HG03066 (cell line): ENCODE results near the gene RXRB.

Source experiments
- ATAC-seq: cut with Tn5 transposase; IDR thresholded peaks from one replicate; pipeline ENCODE4 v1.9.1; 2021; ENCODE audit warnings: low read depth; ENCODE audit not compliant: unreplicated experiment

Gene RXRB

DNA sequence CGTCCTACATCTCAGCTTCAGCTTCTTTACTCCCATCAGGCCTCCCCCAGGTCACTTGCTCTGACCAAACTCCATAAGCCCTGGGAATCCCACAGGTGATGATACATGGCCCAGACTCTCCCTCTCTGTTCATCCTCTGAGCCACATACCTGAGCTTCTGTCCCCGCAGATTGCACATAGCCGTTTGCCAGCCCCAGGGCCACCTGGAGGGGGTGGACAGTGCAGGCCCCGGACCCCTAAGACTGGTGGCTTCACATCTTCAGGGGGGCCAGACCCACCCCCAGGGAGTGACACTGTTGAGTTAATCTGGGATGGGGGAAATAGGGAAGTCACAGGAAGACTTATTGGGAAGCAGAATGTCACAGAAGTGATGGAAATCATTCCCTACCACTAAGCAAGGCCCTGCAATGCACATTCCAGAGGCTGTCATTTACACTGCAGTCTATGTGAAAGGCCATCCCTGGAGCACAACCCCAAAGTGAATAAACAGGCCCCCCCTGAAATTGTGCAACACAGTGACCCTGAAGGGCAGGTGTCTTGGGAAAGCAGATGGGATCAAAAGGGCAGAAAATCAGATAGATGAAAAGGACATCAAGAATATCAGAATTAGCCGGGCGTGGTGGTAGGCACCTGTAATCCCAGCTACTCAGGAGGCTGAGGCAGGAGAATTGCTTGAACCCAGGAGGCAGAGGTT, 2.2 kb downstream of the RXRB start:
- ATAC-seq = no peak

- ATAC-seq = no peak
Observed at GRCh38 chr6:33197431-33198048, 2.9 kb downstream of the RXRB start.

GRCh38 chr6:33195304-33196165, 4.9 kb downstream of the RXRB start:
- no peak for ATAC-seq

- ATAC-seq = no peak
Observed at GRCh38 chr6:33194431-33194979, 6.0 kb downstream of the RXRB start.

DNA sequence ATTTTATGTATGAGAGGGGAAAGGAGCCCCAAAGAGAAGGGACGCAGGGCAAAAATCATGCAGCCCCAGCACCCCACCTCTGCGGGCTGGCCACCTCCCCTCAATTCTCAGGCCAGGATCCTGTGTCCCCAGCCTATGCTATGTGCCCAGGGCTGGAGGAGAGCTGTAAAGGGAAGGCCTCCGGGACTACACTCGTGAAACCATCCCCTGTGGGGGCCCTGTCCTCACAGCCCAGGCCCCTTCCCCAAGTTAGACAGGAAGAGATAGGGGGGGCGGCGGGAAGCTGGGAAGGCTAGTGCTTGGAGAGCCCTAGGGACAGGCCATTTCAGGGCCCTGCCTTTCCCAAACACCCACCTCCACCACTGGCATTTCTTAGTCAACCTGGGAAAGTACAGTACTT, 6.8 kb downstream of the RXRB start:
- no peak for ATAC-seq

DNA sequence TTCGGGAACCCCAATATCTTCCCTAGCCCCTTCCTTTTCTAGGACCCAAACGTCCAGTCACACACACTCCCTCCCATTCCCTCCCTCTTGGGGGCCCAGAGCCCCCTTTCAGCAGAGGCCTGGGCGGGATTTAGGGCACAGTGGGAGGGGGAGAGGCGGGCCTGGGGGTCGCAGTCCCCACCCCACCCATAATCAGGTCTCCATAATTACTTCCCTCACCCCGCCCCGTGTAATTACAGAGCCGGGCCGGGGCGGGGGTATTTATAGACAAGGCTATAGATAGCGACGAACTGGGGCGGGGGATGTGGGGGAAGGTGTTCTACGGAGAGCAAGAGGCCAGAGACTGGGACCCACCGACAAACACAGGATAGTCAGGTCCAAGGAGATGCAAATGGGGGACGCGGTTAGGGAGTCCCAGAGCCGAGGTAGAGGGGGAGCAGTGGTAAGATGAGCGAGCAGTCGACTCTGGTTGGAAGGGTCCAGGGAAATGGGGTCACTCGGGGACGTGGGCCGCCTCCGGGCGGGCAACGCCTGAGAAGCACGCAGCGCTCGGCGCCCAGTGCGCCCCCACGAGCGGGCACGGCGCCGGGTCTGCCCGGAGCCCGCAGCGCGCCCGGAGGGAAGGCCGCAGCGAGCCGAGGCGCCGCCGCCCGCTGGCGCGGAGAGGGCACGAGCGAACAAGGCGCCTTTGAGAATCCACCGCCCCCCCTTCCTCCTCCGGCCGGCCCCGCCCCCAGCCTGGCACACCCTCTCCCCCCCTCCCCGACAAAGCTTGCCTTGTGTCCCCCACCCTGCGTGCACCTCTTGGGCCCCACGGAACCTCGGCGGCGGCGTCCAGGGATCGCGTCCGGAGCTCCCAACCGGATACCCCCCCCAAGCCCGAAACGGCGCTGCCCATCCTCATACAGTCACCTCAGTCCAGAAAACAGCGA, 7.5 kb downstream of the RXRB start:
- ATAC-seq = no peak

DNA sequence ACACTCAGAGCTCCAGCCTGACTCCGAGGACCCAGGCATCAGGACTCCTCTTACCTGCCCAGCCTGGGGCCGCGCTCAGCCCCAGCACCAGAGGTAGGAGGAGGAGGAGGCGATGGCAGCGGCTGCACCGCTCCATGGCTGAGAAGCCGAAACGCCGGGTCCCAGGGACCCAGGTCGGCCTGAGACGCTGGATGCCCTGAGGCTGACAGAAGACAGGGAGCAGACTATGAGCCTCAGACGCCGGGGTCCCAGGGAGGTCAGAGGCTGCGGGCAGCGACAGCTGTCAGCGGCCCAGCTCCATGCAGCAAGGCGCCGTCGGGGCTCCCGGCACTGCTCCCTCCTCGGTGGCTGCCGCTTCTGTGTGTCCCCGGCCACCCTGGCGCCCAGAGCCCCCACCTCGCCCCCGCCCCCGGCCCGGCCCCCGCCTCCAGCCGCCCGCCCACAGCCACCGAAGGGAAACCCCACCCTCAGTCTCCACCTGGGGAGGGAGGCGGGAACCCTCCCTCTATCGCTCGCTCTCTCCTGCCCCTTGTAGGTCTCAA, 8.3 kb downstream of the RXRB start, which contains the start of gene COL11A2:
TSS of gene COL11A2 (minus strand) at position 363 of the 542 bp plus-strand sequence. CDS start at position 136, 227 bp downstream.
- ATAC-seq = no peak

DNA sequence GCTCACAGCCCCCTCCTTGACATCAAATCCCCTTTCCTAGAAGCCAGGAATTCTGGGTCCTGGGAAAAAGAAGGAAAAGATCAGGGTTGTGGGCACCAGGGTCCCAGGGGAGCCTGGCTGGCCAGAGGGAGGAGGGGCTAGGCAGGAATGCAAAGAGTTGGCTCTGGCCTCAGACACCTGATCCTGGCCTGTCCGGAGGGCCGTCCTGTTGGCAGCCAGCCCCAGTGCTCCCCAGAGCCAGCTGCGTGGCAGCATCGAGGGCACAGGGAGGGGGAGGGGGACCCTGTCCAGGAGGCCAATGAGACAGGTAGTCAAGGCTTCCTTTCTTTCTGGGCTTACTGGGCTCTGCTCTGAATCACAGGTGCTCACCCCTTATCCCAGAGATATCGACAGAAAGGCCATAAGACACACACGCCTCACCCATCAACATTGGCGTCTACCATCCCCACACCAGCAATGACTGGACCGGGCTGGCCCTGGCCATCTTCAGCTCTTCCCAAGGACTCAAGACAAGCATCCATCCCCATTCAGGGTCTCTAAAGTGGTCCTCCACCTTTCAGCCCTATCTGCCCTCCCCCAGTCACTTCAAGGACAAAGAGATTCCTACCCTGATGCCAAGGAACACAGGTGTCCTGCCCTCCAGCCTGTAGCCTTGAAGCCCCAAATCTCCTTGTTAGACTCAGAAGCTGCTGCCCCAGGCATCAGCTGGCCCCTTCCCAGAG, 8.9 kb downstream of the RXRB start:
- no peak for ATAC-seq

- no peak for ATAC-seq
Observed at GRCh38 chr6:33190504-33191107, 9.9 kb downstream of the RXRB start.

DNA sequence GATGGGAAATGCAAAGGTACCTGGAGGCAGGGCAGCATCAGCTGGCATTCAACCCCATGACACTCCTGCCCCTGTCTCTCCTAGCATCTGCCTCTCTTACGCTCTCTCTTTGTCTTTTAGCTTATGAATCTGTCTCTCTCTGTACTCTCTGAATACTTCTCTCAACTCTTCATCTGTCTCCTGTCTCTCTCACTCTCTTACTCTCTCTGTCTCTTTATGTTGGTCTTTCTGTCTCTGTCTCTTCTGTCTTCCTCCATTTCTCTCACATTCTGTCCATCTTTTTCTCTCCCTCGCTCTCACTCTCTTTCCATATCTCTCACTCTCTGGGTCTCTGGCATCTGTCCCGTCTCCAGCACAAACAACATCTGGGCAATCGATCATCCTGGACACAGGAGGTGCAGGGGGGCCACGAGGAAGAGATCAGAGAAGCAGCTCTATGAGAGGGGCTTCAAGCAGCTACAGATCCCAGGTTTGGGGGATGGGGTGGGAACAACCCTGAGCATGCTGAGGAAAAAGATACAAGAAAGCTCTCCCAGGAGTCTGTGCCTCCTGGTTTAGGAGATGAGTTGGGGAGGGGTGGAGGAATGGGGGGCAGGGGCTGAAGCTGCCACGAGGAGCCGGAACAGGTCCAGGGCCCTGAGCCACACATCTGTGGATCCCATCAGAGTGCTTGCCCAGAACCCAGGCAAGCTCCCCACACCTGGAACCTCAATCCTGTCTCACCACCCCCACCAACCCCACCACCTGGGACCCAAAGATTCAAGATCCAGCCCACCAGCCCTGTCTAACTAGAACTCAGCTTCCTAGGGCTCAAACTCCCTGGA, 10.6 kb downstream of the RXRB start:
- ATAC-seq = no peak

DNA sequence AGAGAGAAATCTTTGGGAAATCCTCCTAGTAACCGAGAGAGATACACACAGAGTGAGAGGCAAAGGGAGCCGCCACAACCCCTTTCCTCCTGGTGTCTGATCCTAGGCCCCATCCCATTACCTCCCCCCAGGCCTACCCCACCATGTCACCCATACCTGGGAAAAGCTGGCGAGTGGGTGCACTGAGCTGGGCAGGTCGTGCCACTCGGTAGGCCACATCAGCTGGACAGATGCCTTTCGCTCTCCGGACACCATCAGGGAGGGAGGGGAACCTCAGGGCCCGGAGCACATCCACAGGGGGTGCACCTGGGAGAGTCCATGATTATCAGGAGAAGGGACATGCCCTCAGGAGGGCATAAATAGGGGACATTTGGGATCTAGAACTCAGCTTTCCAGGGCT, 11.3 kb downstream of the RXRB start:
- ATAC-seq = no peak

- ATAC-seq = no peak
Observed at GRCh38 chr6:33187809-33188208, 12.7 kb downstream of the RXRB start.

- no peak for ATAC-seq
Observed at GRCh38 chr6:33185654-33186187, 14.7 kb downstream of the RXRB start.

GRCh38 chr6:33185190-33185589, 15.3 kb downstream of the RXRB start:
- ATAC-seq = no peak

DNA sequence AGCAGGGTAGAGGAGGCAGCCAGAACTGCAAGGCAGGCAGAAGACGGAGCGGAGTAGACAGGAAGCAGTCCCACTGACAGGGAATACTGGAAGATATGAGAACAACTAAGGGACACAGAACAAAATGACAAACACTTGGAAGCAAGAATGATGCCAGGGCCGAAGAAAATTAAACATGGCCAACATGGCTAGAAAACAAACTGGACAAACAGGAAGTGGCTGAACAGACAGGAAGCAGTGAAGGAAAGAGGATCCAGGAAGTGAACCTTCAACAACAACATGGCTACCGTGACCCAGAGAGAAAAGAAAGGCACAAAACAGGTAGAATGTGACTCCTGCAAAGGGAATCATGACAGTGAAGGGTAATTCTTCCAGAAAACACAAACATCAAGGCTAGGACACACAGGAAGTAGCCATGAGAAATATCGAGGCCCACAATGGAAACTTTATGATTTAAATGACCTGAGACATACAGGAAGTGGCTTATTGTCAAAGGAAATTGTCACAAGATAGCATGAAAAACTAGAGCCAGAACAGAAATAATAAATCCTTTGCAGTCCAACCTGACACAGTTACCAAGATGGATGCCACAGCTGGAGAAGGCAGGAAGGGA, 17.3 kb downstream of the RXRB start:
- no peak for ATAC-seq

DNA sequence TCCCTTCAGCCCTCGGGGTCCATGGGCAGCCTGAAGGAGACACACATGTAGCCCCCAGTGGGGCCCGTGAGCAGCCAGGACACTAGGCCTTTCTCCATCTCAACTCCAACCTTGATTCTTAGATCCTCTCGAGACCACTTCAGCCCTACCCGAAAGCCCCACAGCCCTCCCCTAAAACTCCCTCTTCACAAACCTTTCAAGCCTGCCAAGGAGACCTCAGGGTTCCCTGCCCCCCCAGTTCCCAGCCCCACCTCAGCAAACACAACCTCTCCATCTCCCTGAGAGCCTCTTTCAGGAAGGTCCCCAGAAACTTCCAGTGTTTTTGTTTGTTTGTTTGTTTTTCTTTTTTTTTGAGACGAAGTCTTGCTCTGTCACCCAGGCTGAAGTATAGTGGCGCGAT, 19.3 kb downstream of the RXRB start:
- no peak for ATAC-seq

DNA sequence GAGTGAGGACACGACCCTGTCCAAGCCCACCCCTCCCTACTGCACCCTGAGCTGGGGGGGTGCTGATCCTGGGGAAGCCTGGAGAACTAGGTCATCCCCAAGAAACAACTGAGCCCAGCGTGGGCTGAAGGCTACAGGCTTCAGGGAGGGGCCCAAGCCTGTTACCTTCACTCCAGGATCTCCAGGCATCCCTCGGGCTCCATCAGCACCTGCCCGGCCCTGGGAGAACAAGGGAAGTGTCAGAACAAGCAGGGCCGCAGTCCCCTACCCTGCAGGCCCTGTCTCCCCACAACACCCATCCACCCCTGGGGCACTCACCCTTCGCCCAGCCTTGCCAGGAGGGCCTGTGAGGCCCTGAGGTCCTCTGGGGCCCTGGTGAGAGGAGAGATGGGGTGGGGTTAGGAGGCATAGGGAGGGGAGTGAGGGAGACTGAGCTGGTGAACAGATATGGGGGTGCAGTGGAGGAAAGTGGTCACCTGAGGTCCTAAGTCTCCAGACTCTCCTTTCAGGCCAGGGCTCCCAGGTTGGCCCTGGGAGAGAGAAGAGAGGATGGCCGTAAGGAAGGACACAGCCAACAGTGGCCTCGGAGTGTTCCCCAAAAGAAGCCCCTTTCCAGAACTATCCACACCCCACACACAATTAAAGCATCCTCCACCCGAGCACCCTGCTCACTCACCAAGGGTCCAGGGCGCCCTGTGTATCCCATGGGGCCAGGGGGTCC, 21.6 kb downstream of the RXRB start:
- ATAC-seq = no peak
